Endothelial cell of umbilical vein (primary cell): ENCODE results near the gene PHAF1. TPM values are rescaled to one million over a fixed set of nuclear protein-coding genes. Genes with fewer than 3 reads are reported as not detected.

Experiments
- BruUV-seq: library from RNA; stranded (reverse); fragments of 400-500 nt; replicated peaks from 2 replicates; lab custom pipeline; 2021; lab: Mats Ljungman, UMichigan
- CTCF ChIA-PET: fragments of 300-600, 350-600 bp; sonication (Branson Sonifier 250); formaldehyde crosslinking; loops from one replicate; lab custom pipeline; 2021; ENCODE audit warnings: antibody characterized with exemption, inconsistent platforms; lab: Charles Lee
- POLR2A ChIA-PET: fragments of 300-600, 350-600 bp; sonication (Branson Sonifier 250); formaldehyde crosslinking; loops from one replicate; lab custom pipeline; 2021; ENCODE audit warnings: antibody characterized with exemption, inconsistent platforms; lab: Charles Lee
- DNase-seq: peaks from one replicate; pipeline ENCODE4 v3.0.0-alpha.2; 2011; ENCODE audit warnings: low read depth, low spot score
- FAIRE-seq: peaks from 2 replicates; lab custom pipeline; 2011; peaks lifted over from hg19 to GRCh38; lab: Jason Lieb, UNC
- H2AFZ ChIP-seq: 2 replicates; pipeline ENCODE4 v1.6.0; 2012; ENCODE audit warnings: low read depth, low read length, control low read depth, inconsistent platforms
- H3K27ac ChIP-seq: 2 replicates; pipeline ENCODE4 v1.5.1; 2011; ENCODE audit warnings: low read depth, mild to moderate bottlenecking, control low read depth, low read length, moderate library complexity; ENCODE audit not compliant: insufficient read depth
- H3K27me3 ChIP-seq, 2 experiments: 2 replicates each; pipeline versions ENCODE4 v1.6.0 to v1.6.1; 2011; ENCODE audit warnings: low read length in 2 of 2, mixed read lengths in 1 of 2; ENCODE audit not compliant: control insufficient read depth in 2 of 2, insufficient read depth in 2 of 2
- H3K36me3 ChIP-seq, 2 experiments: 2 replicates in 1 of 2; 3 replicates in 1 of 2; pipeline ENCODE4 v1.5.1; 2011; ENCODE audit warnings: low read length in 2 of 2, mild to moderate bottlenecking in 1 of 2, moderate library complexity in 1 of 2; ENCODE audit not compliant: control insufficient read depth in 2 of 2, insufficient read depth in 2 of 2; ENCODE audit errors: extremely low read depth in 1 of 2
- H3K4me1 ChIP-seq: 3 replicates; pipeline ENCODE4 v1.5.1; 2011; ENCODE audit warnings: mild to moderate bottlenecking, low read length; ENCODE audit not compliant: control insufficient read depth, insufficient read depth; ENCODE audit errors: extremely low read depth
- H3K4me2 ChIP-seq: 2 replicates; pipeline ENCODE4 v1.6.1; 2011; ENCODE audit warnings: low read length, control low read depth, mixed read lengths; ENCODE audit not compliant: insufficient read depth
- H3K4me3 ChIP-seq, 3 experiments: fragments of 200-600 bp in 1 of 3; sonication (generic), shearing (Covaris generic) in 1 of 3; replicated peaks in 1 of 3; 2 replicates each; pipeline ENCODE4 v1.5.1; 2011 to 2016; ENCODE audit warnings: control low read depth in 3 of 3, low read length in 3 of 3, mild to moderate bottlenecking in 2 of 3, inconsistent platforms in 1 of 3, low read depth in 1 of 3, moderate library complexity in 1 of 3; ENCODE audit not compliant: insufficient read depth in 1 of 3
- H3K79me2 ChIP-seq: 2 replicates; pipeline ENCODE4 v1.6.0; 2012; ENCODE audit warnings: low read length, inconsistent platforms; ENCODE audit not compliant: control insufficient read depth, insufficient read depth
- H3K9ac ChIP-seq: replicated peaks from 2 replicates; pipeline ENCODE3; 2011; ENCODE audit warnings: low read length, control low read depth; ENCODE audit not compliant: insufficient read depth; ENCODE audit errors: extremely low read depth
- H3K9me1 ChIP-seq: replicated peaks from 3 replicates; pipeline ENCODE4 v1.6.0; 2011; ENCODE audit warnings: mild to moderate bottlenecking, low read length; ENCODE audit not compliant: control insufficient read depth, insufficient read depth; ENCODE audit errors: extremely low read depth
- H3K9me3 ChIP-seq: replicated peaks from 2 replicates; pipeline ENCODE4 v1.5.1; 2012; ENCODE audit warnings: low read length, inconsistent platforms; ENCODE audit not compliant: control insufficient read depth, insufficient read depth
- H4K20me1 ChIP-seq: replicated peaks from 2 replicates; pipeline ENCODE3; 2011; ENCODE audit warnings: mild to moderate bottlenecking, low read length; ENCODE audit not compliant: control insufficient read depth, insufficient read depth; ENCODE audit errors: extremely low read depth
- EZH2 ChIP-seq: IDR thresholded peaks from 2 replicates; pipeline ENCODE4 v1.6.1; 2012; ENCODE audit warnings: borderline replicate concordance, low read depth, mild to moderate bottlenecking, moderate library complexity, low read length, inconsistent platforms; ENCODE audit not compliant: severe bottlenecking
- FOS ChIP-seq: IDR thresholded peaks from 2 replicates; pipeline ENCODE4 v1.6.1; 2011; ENCODE audit warnings: mild to moderate bottlenecking, low read length, moderate library complexity, borderline replicate concordance; ENCODE audit not compliant: insufficient read depth
- GATA2 ChIP-seq: IDR thresholded peaks from 2 replicates; pipeline ENCODE4 v1.7.0; 2011; ENCODE audit warnings: low read depth, mild to moderate bottlenecking, moderate library complexity, mixed read lengths, low read length; ENCODE audit not compliant: insufficient read length, insufficient read depth
- JUN ChIP-seq: IDR thresholded peaks from 2 replicates; pipeline ENCODE4 v1.6.1; 2011; ENCODE audit warnings: borderline replicate concordance, low read depth; ENCODE audit not compliant: insufficient read length, insufficient read depth
- MAX ChIP-seq: IDR thresholded peaks from 2 replicates; pipeline ENCODE4 v1.6.1; 2011; ENCODE audit not compliant: insufficient read depth, insufficient read length
- POLR2AphosphoS5 ChIP-seq: IDR thresholded peaks from 2 replicates; pipeline ENCODE4 v1.6.1; 2012; ENCODE audit warnings: low read depth, mild to moderate bottlenecking, control low read depth, low read length, moderate library complexity; ENCODE audit not compliant: insufficient read depth
- dilution Hi-C: fragments of 300-500 bp; cut with MboI; formaldehyde crosslinking; loops from one replicate; pipeline ENCODE4 v1.15.0; 2019; ENCODE audit warnings: low sequenced_read_pairs; ENCODE audit not compliant: extremely low pct_ligation_motif_present
- intact Hi-C: fragments of 100-400 bp; cut with micrococcal nuclease; formaldehyde crosslinking; loops from one replicate; pipeline ENCODE4 v1.10.0; 2022
- polyA plus RNA-seq, 4 experiments: library from polyadenylated mRNA; depleted of rRNA in 3 of 4; stranded (reverse) in 3 of 4; unstranded in 1 of 4; fragments of >200 nt; gene quantifications; 2 replicates each; pipeline versions ENCODE4 v1.2.1 to v1.2.3, GENCODE V29; 2011 to 2012; ENCODE audit warnings: missing spikeins in 1 of 4
- total RNA-seq: library from RNA; stranded (reverse); gene quantifications from 2 replicates; pipeline ENCODE4 v1.2.3, GENCODE V29; 2021

Gene PHAF1
- total and polyA plus RNA-seq, 2 donors (not counting 3 experiments of a cell fraction or from before 2014, with no cell fraction given): 18.5 to 21.9 TPM

- no peaks in the 10 kb centered on the region for H3K9me1 ChIP-seq
- intact Hi-C loops: no loop called here
- H3K9me3 ChIP-seq: no peaks in the 10 kb centered on the region
- CTCF ChIA-PET: interaction anchor here (0.7 to 1.6 kb wide), 3 partner anchors 18 to 73 kb away, joined by 3 to 5 read pairs (median 4); no protein-coding TSS in a partner anchor
- FAIRE-seq (no peak), DNase-seq (no peak)
- no peak overlapping the region for H3K27ac ChIP-seq
- peaks cover 50% of the 10 kb centered on the region for H3K79me2 ChIP-seq
- no peak overlapping the region for H2AFZ ChIP-seq
- no peak overlapping the region for H3K4me2 ChIP-seq
- no peak overlapping the region for H3K9ac ChIP-seq
- POLR2A ChIA-PET: no interaction called here
- no peak overlapping the region for H3K4me3 ChIP-seq
- no peak for TF ChIP-seq JUN
- TF ChIP-seq EZH2: no peak
- TF ChIP-seq FOS: no peak
- TF ChIP-seq MAX: no peak
- TF ChIP-seq POLR2AphosphoS5: no peak
- no peak for TF ChIP-seq GATA2
- H3K4me1 ChIP-seq: no peaks in the 10 kb centered on the region
- H4K20me1 ChIP-seq: no peaks in the 10 kb centered on the region
- dilution Hi-C loops: no loop called here
- BruUV-seq: no TSS peak
- H3K36me3 ChIP-seq: peaks cover 0 to 8% of the 10 kb centered on the region in 2 experiments
- no peaks in the 10 kb centered on the region for H3K27me3 ChIP-seq
These were observed 21.9 kb upstream of the PHAF1 start for GRCh38 chr16:67087803-67088202.

GRCh38 chr16:67088551-67088950, 21.2 kb upstream of the PHAF1 start:
- Histone ChIP-seq H3K9me3 (no peaks in the 10 kb centered on the region), H3K9me1 (no peaks in the 10 kb centered on the region), H4K20me1 (no peaks in the 10 kb centered on the region), H3K4me3 (no peak overlapping the region), H3K9ac (no peak overlapping the region), H3K36me3 (peaks cover 0 to 8% of the 10 kb centered on the region in 2 experiments), H3K27me3 (no peaks in the 10 kb centered on the region), H3K27ac (no peak overlapping the region), H3K4me1 (no peaks in the 10 kb centered on the region), H2AFZ (no peak overlapping the region), H3K79me2 (peaks cover 53% of the 10 kb centered on the region), H3K4me2 (no peak overlapping the region)
- dilution Hi-C loops (no loop called here), intact Hi-C loops (no loop called here)
- ChIA-PET CTCF (interaction anchor here (1.6 kb wide), 1 partner anchor 27 kb away, joined by 4 read pairs; no protein-coding TSS in a partner anchor), POLR2A (no interaction called here)
- no peak for DNase-seq
- TF ChIP-seq POLR2AphosphoS5 (no peak), FOS (no peak)
- no peak for FAIRE-seq
- BruUV-seq: no TSS peak
